WERI-Rb-1 (cell line): ENCODE results near the gene KCNIP3.
"Not testable (repeated sequence)": the region's sequence is repeated elsewhere in the genome, so short reads cannot be mapped to it uniquely, and the experiment has no call there.

Source experiments
- DNase-seq: peaks from one replicate; pipeline ENCODE4 v3.0.0-alpha.2; 2020
- H3K27ac ChIP-seq: fragments of 250-450 bp; sonication (Bioruptor Pico); 2 replicates; pipeline ENCODE4 v1.5.1; 2020; ENCODE audit warnings: mild to moderate bottlenecking, moderate library complexity
- H3K27me3 ChIP-seq: fragments of 250-450 bp; sonication (Bioruptor Pico); 2 replicates; pipeline ENCODE4 v1.5.1; 2021; ENCODE audit warnings: mild to moderate bottlenecking, low read depth, moderate library complexity; ENCODE audit not compliant: insufficient read depth, severe bottlenecking
- H3K36me3 ChIP-seq: fragments of 250-450 bp; sonication (Bioruptor Pico); 2 replicates; pipeline ENCODE4 v1.5.1; 2020; ENCODE audit warnings: mild to moderate bottlenecking, moderate library complexity
- H3K4me3 ChIP-seq: 2 replicates; pipeline ENCODE4 v1.5.1; 2011; ENCODE audit warnings: low read depth, mild to moderate bottlenecking, control low read depth, low read length
- H3K9me3 ChIP-seq: fragments of 250-450 bp; sonication (Bioruptor Pico); 2 replicates; pipeline ENCODE4 v1.5.1; 2021; ENCODE audit warnings: mild to moderate bottlenecking, moderate library complexity; ENCODE audit not compliant: severe bottlenecking
- TF ChIP-seq, protein P1 (sequence below): IDR thresholded peaks from 2 replicates; pipeline ENCODE4 v1.5.1; 2011; ENCODE audit warnings: low read depth, mild to moderate bottlenecking, control low read depth, inconsistent platforms, low read length

The KCNIP3 gene

DNA sequence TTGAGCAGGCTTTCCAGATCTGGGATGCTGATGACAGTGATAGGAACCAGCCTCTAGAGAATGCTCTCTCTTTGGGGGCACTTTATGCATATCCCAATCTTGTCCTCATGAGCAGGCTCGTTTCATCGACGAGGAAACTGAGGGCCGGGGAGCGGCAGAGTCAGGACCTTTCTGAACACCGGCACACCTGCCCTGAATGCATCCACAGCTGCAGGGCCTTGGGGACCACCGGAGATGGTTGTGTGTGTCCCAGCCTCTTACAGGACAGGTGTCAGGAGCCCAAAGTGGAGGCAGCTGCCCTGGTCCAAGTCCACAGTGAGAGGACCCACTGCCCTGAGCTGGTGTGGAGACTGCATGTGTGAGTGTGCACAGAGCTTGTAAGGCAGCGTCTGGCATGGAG is 57.8 kb downstream of the KCNIP3 start:
- Histone ChIP-seq H3K9me3 (no peaks in the 10 kb centered on the region), H3K36me3 (no peaks in the 10 kb centered on the region), H3K4me3 (no peak overlapping the region), H3K27ac (no peak overlapping the region), H3K27me3 (no peaks in the 10 kb centered on the region)
- no peak for DNase-seq
- TF ChIP-seq, protein P1, sequence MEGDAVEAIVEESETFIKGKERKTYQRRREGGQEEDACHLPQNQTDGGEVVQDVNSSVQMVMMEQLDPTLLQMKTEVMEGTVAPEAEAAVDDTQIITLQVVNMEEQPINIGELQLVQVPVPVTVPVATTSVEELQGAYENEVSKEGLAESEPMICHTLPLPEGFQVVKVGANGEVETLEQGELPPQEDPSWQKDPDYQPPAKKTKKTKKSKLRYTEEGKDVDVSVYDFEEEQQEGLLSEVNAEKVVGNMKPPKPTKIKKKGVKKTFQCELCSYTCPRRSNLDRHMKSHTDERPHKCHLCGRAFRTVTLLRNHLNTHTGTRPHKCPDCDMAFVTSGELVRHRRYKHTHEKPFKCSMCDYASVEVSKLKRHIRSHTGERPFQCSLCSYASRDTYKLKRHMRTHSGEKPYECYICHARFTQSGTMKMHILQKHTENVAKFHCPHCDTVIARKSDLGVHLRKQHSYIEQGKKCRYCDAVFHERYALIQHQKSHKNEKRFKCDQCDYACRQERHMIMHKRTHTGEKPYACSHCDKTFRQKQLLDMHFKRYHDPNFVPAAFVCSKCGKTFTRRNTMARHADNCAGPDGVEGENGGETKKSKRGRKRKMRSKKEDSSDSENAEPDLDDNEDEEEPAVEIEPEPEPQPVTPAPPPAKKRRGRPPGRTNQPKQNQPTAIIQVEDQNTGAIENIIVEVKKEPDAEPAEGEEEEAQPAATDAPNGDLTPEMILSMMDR = no peak

DNA sequence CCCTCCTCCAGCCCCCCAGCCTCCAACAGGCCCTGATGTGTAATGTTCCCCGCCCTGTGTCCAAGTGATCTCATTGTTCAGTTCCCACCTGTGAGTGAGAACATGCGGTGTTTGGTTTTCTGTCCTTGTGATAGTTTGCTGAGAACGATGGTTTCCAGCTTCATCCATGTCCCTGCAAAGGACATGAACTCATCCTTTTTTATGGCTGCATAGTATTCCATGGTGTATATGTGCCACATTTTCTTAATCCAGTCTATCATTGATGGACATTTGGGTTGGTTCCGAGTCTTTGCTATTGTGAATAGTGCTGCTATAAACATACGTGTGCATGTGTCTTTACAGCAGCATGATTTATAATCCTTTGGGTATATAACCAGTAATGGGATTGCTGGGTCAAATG is 58.3 kb downstream of the KCNIP3 start:
- not testable (repeated sequence) for H3K27ac ChIP-seq, DNase-seq, H3K9me3 ChIP-seq, H3K36me3 ChIP-seq, H3K27me3 ChIP-seq, H3K4me3 ChIP-seq

DNA sequence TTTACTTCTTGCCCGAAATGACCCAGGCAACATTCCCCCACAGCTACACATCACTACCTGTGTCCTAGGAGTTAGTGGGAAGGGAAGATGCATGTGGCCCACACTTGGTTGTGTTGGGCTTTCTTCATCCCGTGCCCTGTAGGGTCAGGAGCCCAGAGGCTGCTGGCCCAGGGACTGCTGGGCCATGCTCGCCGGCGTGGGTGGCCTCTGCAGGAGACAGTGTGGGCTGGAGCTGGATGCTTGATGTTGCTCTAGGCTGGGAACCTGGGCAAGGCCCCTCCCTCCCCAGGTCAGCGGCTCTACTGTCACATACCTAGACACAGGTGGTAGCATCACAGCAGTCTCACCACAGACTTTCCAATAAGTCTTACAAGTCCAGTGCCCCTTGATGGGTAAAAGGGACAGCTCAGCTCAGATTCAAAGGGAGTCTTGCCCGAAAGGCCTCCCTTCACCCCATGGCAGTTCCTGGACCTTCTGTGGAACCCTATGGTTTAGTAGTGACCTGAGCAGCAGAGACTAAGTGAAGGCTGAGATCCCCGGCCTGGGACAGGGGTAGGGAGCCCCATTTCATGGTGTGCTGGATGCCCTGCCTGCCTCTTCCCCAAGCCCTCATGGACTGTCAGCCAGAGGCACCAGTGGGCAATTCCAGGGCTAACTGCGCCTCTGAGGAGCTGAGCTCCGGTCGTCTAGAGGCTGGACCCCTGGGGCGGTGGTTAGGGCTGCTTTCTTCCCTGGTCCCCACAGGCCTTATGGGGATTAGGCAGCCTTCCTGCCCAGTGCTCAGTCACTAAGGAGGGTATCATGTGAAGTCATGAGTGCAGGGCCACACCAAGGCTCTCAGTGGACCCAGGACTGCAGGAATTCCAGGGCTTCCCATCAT is 59.9 kb downstream of the KCNIP3 start:
- Histone ChIP-seq H3K27me3 (no peaks in the 10 kb centered on the region), H3K27ac (no peak overlapping the region), H3K4me3 (no peak overlapping the region), H3K9me3 (no peaks in the 10 kb centered on the region), H3K36me3 (no peaks in the 10 kb centered on the region)
- TF ChIP-seq, protein P1 = no peak
- no peak for DNase-seq

DNA sequence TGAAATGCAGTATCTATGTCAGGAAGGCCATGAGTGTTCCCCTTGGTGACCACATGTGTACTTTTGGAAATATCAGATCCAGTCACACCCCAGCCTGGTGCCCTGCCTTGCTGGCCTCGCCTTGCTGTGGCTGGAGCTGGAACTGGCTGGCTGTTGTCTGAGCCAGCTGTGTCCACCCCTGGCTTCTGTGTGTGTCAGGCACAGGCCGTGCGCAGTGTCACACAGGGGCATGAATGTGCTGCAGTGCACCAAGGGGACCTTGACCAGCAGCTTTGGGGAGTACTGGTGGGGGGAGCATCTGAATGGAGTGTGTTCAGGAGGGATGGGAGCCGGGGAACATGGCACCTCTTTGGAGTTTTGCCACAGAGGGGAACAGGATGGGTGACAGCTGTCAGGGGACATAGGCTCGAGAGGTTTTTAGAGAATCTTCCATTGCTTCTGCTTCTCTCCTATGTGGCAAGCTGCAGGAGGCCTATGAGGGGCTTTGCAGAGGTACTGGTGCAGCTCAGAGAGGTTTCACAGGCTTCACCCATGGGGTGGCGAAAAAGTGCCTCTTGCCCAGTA is 60.7 kb downstream of the KCNIP3 start:
- Histone ChIP-seq H3K27me3 (no peaks in the 10 kb centered on the region), H3K27ac (no peak overlapping the region), H3K9me3 (no peaks in the 10 kb centered on the region), H3K4me3 (no peak overlapping the region), H3K36me3 (no peaks in the 10 kb centered on the region)
- DNase-seq = no peak
- TF ChIP-seq, protein P1 = no peak

DNA sequence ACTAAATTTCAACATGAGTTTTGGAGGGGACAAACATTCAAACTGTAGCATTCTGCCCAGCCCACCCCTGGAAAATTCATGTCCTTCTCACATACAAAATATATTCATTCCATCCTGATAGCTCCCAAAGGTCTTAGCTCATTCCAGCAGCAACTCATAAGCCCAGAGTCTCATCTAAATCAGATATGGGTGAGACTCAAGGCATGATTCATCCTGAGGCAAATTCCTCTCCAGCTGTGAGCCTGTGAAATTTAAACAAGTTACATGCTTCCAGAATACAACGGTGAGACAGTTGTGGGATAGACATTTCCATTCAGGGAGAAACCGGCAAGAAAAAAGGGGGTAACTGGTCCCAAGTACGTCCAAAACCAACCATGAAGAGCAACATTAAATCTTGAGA is 61.9 kb downstream of the KCNIP3 start:
- Histone ChIP-seq H3K27ac (no peak overlapping the region), H3K27me3 (no peaks in the 10 kb centered on the region), H3K4me3 (no peak overlapping the region), H3K36me3 (no peaks in the 10 kb centered on the region), H3K9me3 (no peaks in the 10 kb centered on the region)
- TF ChIP-seq, protein P1 = no peak
- DNase-seq = no peak

DNA sequence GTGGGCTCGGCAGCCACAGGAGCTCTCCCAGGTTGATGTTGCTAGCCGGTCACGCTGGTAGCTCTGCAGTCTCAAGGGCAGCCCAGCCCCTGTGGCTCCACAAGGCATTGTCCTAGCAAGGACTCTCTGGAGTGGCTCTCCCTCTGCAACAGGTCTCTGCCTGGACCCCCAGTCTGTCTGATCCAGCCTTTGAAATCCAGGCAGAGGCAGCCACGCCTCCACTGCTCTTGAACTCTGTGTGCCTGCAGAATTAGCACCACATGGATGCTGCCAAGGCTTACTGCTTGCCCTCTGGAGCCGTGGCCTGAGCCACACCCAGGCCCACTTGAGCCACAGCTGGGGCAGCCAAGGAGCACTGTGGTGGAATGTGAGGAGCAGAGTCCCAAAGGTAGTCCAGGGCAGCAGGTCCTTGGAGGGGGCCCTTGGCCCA is 62.4 kb downstream of the KCNIP3 start:
- TF ChIP-seq, protein P1 = no peak
- Histone ChIP-seq H3K27me3 (no peaks in the 10 kb centered on the region), H3K4me3 (no peak overlapping the region), H3K9me3 (no peaks in the 10 kb centered on the region), H3K36me3 (no peaks in the 10 kb centered on the region), H3K27ac (no peak overlapping the region)
- DNase-seq = no peak
